WI38 (cell line): Measurements from ENCODE around the gene HSPG2.

Experiments used
- H3K4me3 ChIP-seq: 2 replicates; pipeline ENCODE4 v1.5.1; 2011; ENCODE audit warnings: low read depth, mild to moderate bottlenecking, control low read depth, low read length
- TF ChIP-seq, protein P1 (sequence below): IDR thresholded peaks from 2 replicates; pipeline ENCODE4 v1.5.1; 2012; ENCODE audit warnings: low read depth, mild to moderate bottlenecking, control low read depth, low read length

Gene HSPG2

GRCh38 chr1:21898326-21899200 lies 38.5 kb downstream of the HSPG2 start:
- TF ChIP-seq, protein P1, sequence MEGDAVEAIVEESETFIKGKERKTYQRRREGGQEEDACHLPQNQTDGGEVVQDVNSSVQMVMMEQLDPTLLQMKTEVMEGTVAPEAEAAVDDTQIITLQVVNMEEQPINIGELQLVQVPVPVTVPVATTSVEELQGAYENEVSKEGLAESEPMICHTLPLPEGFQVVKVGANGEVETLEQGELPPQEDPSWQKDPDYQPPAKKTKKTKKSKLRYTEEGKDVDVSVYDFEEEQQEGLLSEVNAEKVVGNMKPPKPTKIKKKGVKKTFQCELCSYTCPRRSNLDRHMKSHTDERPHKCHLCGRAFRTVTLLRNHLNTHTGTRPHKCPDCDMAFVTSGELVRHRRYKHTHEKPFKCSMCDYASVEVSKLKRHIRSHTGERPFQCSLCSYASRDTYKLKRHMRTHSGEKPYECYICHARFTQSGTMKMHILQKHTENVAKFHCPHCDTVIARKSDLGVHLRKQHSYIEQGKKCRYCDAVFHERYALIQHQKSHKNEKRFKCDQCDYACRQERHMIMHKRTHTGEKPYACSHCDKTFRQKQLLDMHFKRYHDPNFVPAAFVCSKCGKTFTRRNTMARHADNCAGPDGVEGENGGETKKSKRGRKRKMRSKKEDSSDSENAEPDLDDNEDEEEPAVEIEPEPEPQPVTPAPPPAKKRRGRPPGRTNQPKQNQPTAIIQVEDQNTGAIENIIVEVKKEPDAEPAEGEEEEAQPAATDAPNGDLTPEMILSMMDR = no peak
- no peak overlapping the region for H3K4me3 ChIP-seq

GRCh38 chr1:21897844-21898243 lies 39.3 kb downstream of the HSPG2 start:
- H3K4me3 ChIP-seq = no peak overlapping the region
- TF ChIP-seq, protein P1 = no peak

- TF ChIP-seq, protein P1 = no peak
- H3K4me3 ChIP-seq = no peak overlapping the region
Measured at GRCh38 chr1:21896652-21897532, 40.2 kb downstream of the HSPG2 start.

DNA sequence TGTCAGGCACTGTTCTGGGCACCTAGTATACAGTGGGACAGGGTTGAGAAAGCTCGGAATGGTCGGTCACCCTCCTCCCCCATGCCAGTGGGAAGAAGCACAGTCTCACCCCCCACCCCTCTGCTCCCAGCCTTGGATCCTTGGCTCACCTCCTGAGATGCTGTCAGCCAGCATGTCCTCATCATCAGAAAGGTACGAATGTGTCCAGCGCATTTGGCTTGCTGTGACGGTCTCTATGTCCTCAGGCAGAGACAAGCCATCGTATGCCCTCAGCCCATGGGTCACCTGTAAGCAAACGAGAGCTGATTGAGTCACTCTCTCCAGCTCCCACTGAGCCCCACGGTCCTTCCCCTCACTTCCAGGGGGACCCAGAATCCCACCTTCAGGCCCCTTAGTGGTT lies 41.1 kb downstream of the HSPG2 start:
- TF ChIP-seq, protein P1 = no peak
- H3K4me3 ChIP-seq = no peak overlapping the region

DNA sequence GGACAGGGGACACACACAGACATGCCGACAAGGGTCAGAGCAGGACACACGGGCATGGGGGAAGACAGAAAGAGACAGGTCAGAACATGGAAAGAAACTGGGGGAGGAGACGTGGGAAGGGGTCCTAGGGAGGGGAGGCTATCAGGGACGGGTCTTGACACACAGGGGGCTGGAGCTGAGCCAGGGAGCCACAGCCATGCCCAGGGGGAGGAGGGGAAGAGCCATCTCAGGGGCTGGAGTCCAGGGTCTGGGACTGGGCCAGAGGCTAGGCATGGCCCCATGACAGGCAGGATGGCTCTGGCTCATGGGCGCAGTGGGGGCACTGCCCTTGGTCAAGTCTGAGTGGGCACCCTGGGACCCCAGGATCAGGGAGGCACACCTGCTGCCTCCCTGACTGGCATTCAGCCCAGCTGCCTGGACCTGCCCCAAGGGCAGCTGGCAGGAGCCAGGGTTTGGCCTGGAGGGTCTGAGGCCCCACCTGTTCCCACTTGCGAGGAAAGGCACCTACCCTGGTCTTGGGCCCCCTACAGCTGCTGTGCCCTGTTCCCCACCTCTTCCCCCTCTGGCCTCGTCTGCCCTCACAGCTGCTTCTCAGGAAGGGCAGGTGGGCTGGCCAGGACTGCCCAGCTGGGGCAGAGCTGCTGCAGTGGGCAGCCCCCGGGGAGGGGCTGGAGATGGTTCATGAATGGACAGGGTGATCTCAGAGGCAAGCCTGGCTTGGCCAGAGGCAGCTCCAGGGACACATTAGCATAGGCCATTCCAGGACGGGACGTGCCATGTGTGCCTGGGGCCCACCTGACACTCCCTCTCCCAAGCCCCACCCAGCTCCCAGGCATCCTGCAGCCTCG lies 42.9 kb downstream of the HSPG2 start:
- H3K4me3 ChIP-seq = no peak overlapping the region
- TF ChIP-seq, protein P1 = no peak

GRCh38 chr1:21893046-21893805 lies 43.9 kb downstream of the HSPG2 start:
- TF ChIP-seq, protein P1 = no peak
- no peak overlapping the region for H3K4me3 ChIP-seq
